ENCODE data around the gene IGFN1. TPM values are rescaled to one million over a fixed set of nuclear protein-coding genes. Genes with fewer than 3 reads are reported as not detected.

Gene IGFN1
- total RNA-seq, 1 donor = under 0.01 TPM

GRCh38 chr1:201178718-201179117, 11.9 kb upstream of the IGFN1 start:
- no peaks in the 10 kb centered on the region for H3K9me3 ChIP-seq (ENCODE audit: low read depth, low read length)
- peaks cover 32% of the 10 kb centered on the region for H3K27me3 ChIP-seq (ENCODE audit: insufficient read depth, low read length)
- no peak overlapping the region for H2AFZ ChIP-seq (ENCODE audit: low read length)
- no peaks in the 10 kb centered on the region for H3K4me1 ChIP-seq (ENCODE audit: insufficient read depth, low read length)
- DNase-seq (ENCODE audit: insufficient read length, low spot score, missing footprints) = no peak
- no peaks in the 10 kb centered on the region for H3K36me3 ChIP-seq (ENCODE audit: insufficient read depth, low read length)
- no peaks in the 10 kb centered on the region for H3K79me2 ChIP-seq (ENCODE audit: insufficient read depth, low read length)
- TF ChIP-seq CTCF (IDR thresholded peaks at IDR 0.05; ENCODE audit: extremely low read depth, low read depth, low read length) = no peak
- H3K27ac ChIP-seq (ENCODE audit: low read depth, low read length) = no peak overlapping the region
- H3K4me3 ChIP-seq (ENCODE audit: insufficient read depth, low read length) = no peak overlapping the region
- no peaks in the 10 kb centered on the region for H4K20me1 ChIP-seq (ENCODE audit: insufficient read depth, low read length)
- H3K4me2 ChIP-seq (ENCODE audit: insufficient read depth, low read length) = no peak overlapping the region

GRCh38 chr1:201180141-201180540, 10.5 kb upstream of the IGFN1 start:
- Histone ChIP-seq H2AFZ (ENCODE audit: low read length) (no peak overlapping the region), H4K20me1 (ENCODE audit: insufficient read depth, low read length) (no peaks in the 10 kb centered on the region), H3K36me3 (ENCODE audit: insufficient read depth, low read length) (no peaks in the 10 kb centered on the region), H3K27me3 (ENCODE audit: insufficient read depth, low read length) (peaks cover 34% of the 10 kb centered on the region), H3K9me3 (ENCODE audit: low read depth, low read length) (no peaks in the 10 kb centered on the region), H3K27ac (ENCODE audit: low read depth, low read length) (no peak overlapping the region), H3K4me1 (ENCODE audit: insufficient read depth, low read length) (peaks cover 9% of the 10 kb centered on the region), H3K4me3 (ENCODE audit: insufficient read depth, low read length) (no peak overlapping the region), H3K79me2 (ENCODE audit: insufficient read depth, low read length) (no peaks in the 10 kb centered on the region), H3K4me2 (ENCODE audit: insufficient read depth, low read length) (no peak overlapping the region)
- DNase-seq (ENCODE audit: insufficient read length, low spot score, missing footprints) = no peak
- TF ChIP-seq CTCF (IDR thresholded peaks at IDR 0.05; ENCODE audit: extremely low read depth, low read depth, low read length) = no peak

GRCh38 chr1:201180901-201181300, 9.7 kb upstream of the IGFN1 start:
- no peak overlapping the region for H3K4me3 ChIP-seq (ENCODE audit: insufficient read depth, low read length)
- DNase-seq (ENCODE audit: insufficient read length, low spot score, missing footprints) = no peak
- no peak overlapping the region for H3K4me2 ChIP-seq (ENCODE audit: insufficient read depth, low read length)
- H3K27me3 ChIP-seq (ENCODE audit: insufficient read depth, low read length) = peaks cover 34% of the 10 kb centered on the region
- no peak overlapping the region for H2AFZ ChIP-seq (ENCODE audit: low read length)
- peaks cover 9% of the 10 kb centered on the region for H3K4me1 ChIP-seq (ENCODE audit: insufficient read depth, low read length)
- no peak overlapping the region for H3K27ac ChIP-seq (ENCODE audit: low read depth, low read length)
- H3K79me2 ChIP-seq (ENCODE audit: insufficient read depth, low read length) = no peaks in the 10 kb centered on the region
- H3K9me3 ChIP-seq (ENCODE audit: low read depth, low read length) = no peaks in the 10 kb centered on the region
- no peaks in the 10 kb centered on the region for H3K36me3 ChIP-seq (ENCODE audit: insufficient read depth, low read length)
- no peaks in the 10 kb centered on the region for H4K20me1 ChIP-seq (ENCODE audit: insufficient read depth, low read length)
- TF ChIP-seq CTCF (IDR thresholded peaks at IDR 0.05; ENCODE audit: extremely low read depth, low read depth, low read length) = no peak

GRCh38 chr1:201181323-201181722, 9.3 kb upstream of the IGFN1 start:
- no peak overlapping the region for H3K4me3 ChIP-seq (ENCODE audit: insufficient read depth, low read length)
- no peak overlapping the region for H3K27ac ChIP-seq (ENCODE audit: low read depth, low read length)
- H3K36me3 ChIP-seq (ENCODE audit: insufficient read depth, low read length) = no peaks in the 10 kb centered on the region
- no peaks in the 10 kb centered on the region for H3K79me2 ChIP-seq (ENCODE audit: insufficient read depth, low read length)
- no peaks in the 10 kb centered on the region for H3K9me3 ChIP-seq (ENCODE audit: low read depth, low read length)
- H4K20me1 ChIP-seq (ENCODE audit: insufficient read depth, low read length) = no peaks in the 10 kb centered on the region
- H2AFZ ChIP-seq (ENCODE audit: low read length) = no peak overlapping the region
- no peak for TF ChIP-seq CTCF (IDR thresholded peaks at IDR 0.05; ENCODE audit: extremely low read depth, low read depth, low read length)
- peaks cover 34% of the 10 kb centered on the region for H3K27me3 ChIP-seq (ENCODE audit: insufficient read depth, low read length)
- peaks cover 9% of the 10 kb centered on the region for H3K4me1 ChIP-seq (ENCODE audit: insufficient read depth, low read length)
- H3K4me2 ChIP-seq (ENCODE audit: insufficient read depth, low read length) = no peak overlapping the region
- DNase-seq (ENCODE audit: insufficient read length, low spot score, missing footprints) = no peak

All from osteoblast (primary cell).